H9 (cell line): ENCODE results near the gene DNAH11. TPM values are rescaled to one million over a fixed set of nuclear protein-coding genes. Genes with fewer than 3 reads are reported as not detected.

Source experiments
- DNase-seq: peaks from one replicate; pipeline ENCODE4 v3.0.0-alpha.2; 2017
- H2AFZ ChIP-seq: one replicate; pipeline ENCODE4 v1.6.1; 2013; ENCODE audit warnings: mild to moderate bottlenecking, low read length, control low read depth, moderate library complexity
- H2AK5ac ChIP-seq: 2 replicates; pipeline ENCODE4 v1.6.1; 2013; ENCODE audit warnings: low read length, control low read depth, mixed read lengths; ENCODE audit not compliant: insufficient read length
- H2BK120ac ChIP-seq: one replicate; pipeline ENCODE4 v1.6.1; 2013; ENCODE audit warnings: low read depth, mild to moderate bottlenecking, low read length, control low read depth, inconsistent platforms; ENCODE audit not compliant: poor library complexity, severe bottlenecking
- H2BK12ac ChIP-seq: 2 replicates; pipeline ENCODE4 v1.6.1; 2013; ENCODE audit warnings: low read length, control low read depth, mixed read lengths, low read depth; ENCODE audit not compliant: insufficient read length
- H2BK15ac ChIP-seq: 2 replicates; pipeline ENCODE4 v1.6.1; 2013; ENCODE audit warnings: low read depth, low read length, control low read depth
- H2BK20ac ChIP-seq: one replicate; pipeline ENCODE4 v1.6.1; 2013; ENCODE audit warnings: low read depth, mild to moderate bottlenecking, low read length, control low read depth, inconsistent platforms; ENCODE audit not compliant: poor library complexity, severe bottlenecking
- H2BK5ac ChIP-seq: 2 replicates; pipeline ENCODE4 v1.6.1; 2013; ENCODE audit warnings: low read length, control low read depth, mixed read lengths; ENCODE audit not compliant: insufficient read length
- H3K14ac ChIP-seq: 2 replicates; pipeline ENCODE4 v1.6.1; 2013; ENCODE audit warnings: low read length, control low read depth; ENCODE audit not compliant: insufficient read depth
- H3K18ac ChIP-seq: 2 replicates; pipeline ENCODE4 v1.6.1; 2013; ENCODE audit warnings: low read depth, mild to moderate bottlenecking, mixed read lengths, low read length, control low read depth; ENCODE audit not compliant: insufficient read length
- H3K23ac ChIP-seq: 2 replicates; pipeline ENCODE4 v1.6.1; 2013; ENCODE audit warnings: low read length, control low read depth, mixed read lengths, low read depth; ENCODE audit not compliant: insufficient read length
- H3K23me2 ChIP-seq: 2 replicates; pipeline ENCODE4 v1.6.1; 2013; ENCODE audit warnings: low read depth, mild to moderate bottlenecking, mixed read lengths, low read length, control low read depth; ENCODE audit not compliant: insufficient read length, poor library complexity, severe bottlenecking
- H3K27ac ChIP-seq: 2 replicates; pipeline ENCODE4 v1.5.1; 2013; ENCODE audit warnings: low read length, control low read depth, mixed read lengths, low read depth; ENCODE audit not compliant: insufficient read length
- H3K27me3 ChIP-seq: 2 replicates; pipeline ENCODE4 v1.6.1; 2013; ENCODE audit warnings: low read length, control low read depth, inconsistent platforms; ENCODE audit not compliant: insufficient read depth
- H3K4ac ChIP-seq: 2 replicates; pipeline ENCODE4 v1.6.1; 2013; ENCODE audit warnings: low read depth, mild to moderate bottlenecking, control low read depth, inconsistent platforms, low read length, moderate library complexity
- H3K4me1 ChIP-seq: 2 replicates; pipeline ENCODE4 v1.6.1; 2013; ENCODE audit warnings: low read length, control low read depth, inconsistent platforms; ENCODE audit not compliant: insufficient read depth
- H3K4me2 ChIP-seq: 2 replicates; pipeline ENCODE4 v1.6.1; 2013; ENCODE audit warnings: low read length, control low read depth, mixed read lengths; ENCODE audit not compliant: insufficient read length, insufficient read depth
- H3K56ac ChIP-seq: 2 replicates; pipeline ENCODE4 v1.6.1; 2013; ENCODE audit warnings: low read depth, mild to moderate bottlenecking, mixed read lengths, low read length, control low read depth; ENCODE audit not compliant: insufficient read length
- H3K79me1 ChIP-seq: 2 replicates; pipeline ENCODE4 v1.6.1; 2013; ENCODE audit warnings: low read depth, mild to moderate bottlenecking, moderate library complexity, low read length, control low read depth, inconsistent platforms; ENCODE audit not compliant: insufficient read depth, poor library complexity, severe bottlenecking
- H3K79me2 ChIP-seq: 2 replicates; pipeline ENCODE4 v1.6.1; 2013; ENCODE audit warnings: low read length, control low read depth, inconsistent platforms; ENCODE audit not compliant: insufficient read depth
- H3K9ac ChIP-seq: 2 replicates; pipeline ENCODE4 v1.6.1; 2013; ENCODE audit warnings: low read length, control low read depth, mixed read lengths; ENCODE audit not compliant: insufficient read length; ENCODE audit errors: extremely low read depth
- H3K9me3 ChIP-seq: one replicate; pipeline ENCODE4 v1.6.1; 2013; ENCODE audit warnings: low read depth, low read length, inconsistent platforms; ENCODE audit not compliant: control insufficient read depth
- H3T11ph ChIP-seq: one replicate; pipeline ENCODE4 v1.6.1; 2013; ENCODE audit warnings: mild to moderate bottlenecking, low read length, control low read depth, inconsistent platforms
- H4K20me1 ChIP-seq: one replicate; pipeline ENCODE4 v1.6.1; 2013; ENCODE audit not compliant: control insufficient read depth, insufficient read length, insufficient read depth
- H4K5ac ChIP-seq: 2 replicates; pipeline ENCODE4 v1.6.1; 2013; ENCODE audit warnings: low read depth, mild to moderate bottlenecking, mixed read lengths, low read length, control low read depth; ENCODE audit not compliant: insufficient read length
- H4K8ac ChIP-seq: replicated peaks from 2 replicates; pipeline ENCODE4 v1.6.1; 2013; ENCODE audit warnings: low read length, control low read depth, mixed read lengths, low read depth; ENCODE audit not compliant: insufficient read length
- H4K91ac ChIP-seq: 2 replicates; pipeline ENCODE4 v1.6.1; 2013; ENCODE audit warnings: low read depth, mild to moderate bottlenecking, moderate library complexity, mixed read lengths, low read length, control low read depth; ENCODE audit not compliant: insufficient read length
- H3K27ac Mint-ChIP-seq, 3 experiments: 2 replicates in 2 of 3; 3 replicates in 1 of 3; pipeline ENCODE4 v1.8.0; 2020 to 2021; ENCODE audit warnings: mixed read lengths in 3 of 3, mild to moderate bottlenecking in 1 of 3, moderate library complexity in 1 of 3
- H3K27me3 Mint-ChIP-seq: 2 replicates; pipeline ENCODE4 v1.8.0; 2021; ENCODE audit warnings: low read depth, mild to moderate bottlenecking, moderate library complexity, mixed read lengths
- H3K36me3 Mint-ChIP-seq, 3 experiments: 2 replicates in 2 of 3; 3 replicates in 1 of 3; pipeline ENCODE4 v1.8.0; 2020 to 2021; ENCODE audit warnings: low read depth in 3 of 3, mixed read lengths in 3 of 3; ENCODE audit not compliant: insufficient read depth in 1 of 3
- H3K4me1 Mint-ChIP-seq, 2 experiments: 2 replicates each; pipeline ENCODE4 v1.8.0; 2020; ENCODE audit warnings: mixed read lengths in 2 of 2
- H3K4me3 Mint-ChIP-seq, 2 experiments: 2 replicates in 1 of 2; 3 replicates in 1 of 2; pipeline ENCODE4 v1.8.0; 2020 to 2021; ENCODE audit warnings: mild to moderate bottlenecking in 2 of 2, mixed read lengths in 2 of 2, moderate library complexity in 1 of 2
- H3K9me3 Mint-ChIP-seq, 2 experiments: 2 replicates in 1 of 2; 3 replicates in 1 of 2; pipeline ENCODE4 v1.8.0; 2020; ENCODE audit warnings: mild to moderate bottlenecking in 2 of 2, mixed read lengths in 2 of 2, moderate library complexity in 1 of 2
- total RNA-seq: library from RNA; stranded (reverse); gene quantifications from 2 replicates; pipeline ENCODE4 v1.2.1, GENCODE V29; 2021
- TF ChIP-seq, protein P1 (sequence below): fragments of 200-600 bp; sonication (generic); conservative IDR thresholded peaks from 3 replicates; pipeline ENCODE4 v1.8.0; 2021; ENCODE audit warnings: antibody characterized with exemption, mild to moderate bottlenecking

Gene DNAH11
- total RNA-seq, 1 experiment from 2014 or later, result 2.5 TPM

GRCh38 chr7:21495731-21496130 lies 47.1 kb upstream of the DNAH11 start:
- H4K5ac ChIP-seq, result no peak overlapping the region
- H3K79me1 ChIP-seq, result no peaks in the 10 kb centered on the region
- peaks cover 63 to 83% (median 64%) of the 10 kb centered on the region in 3 experiments for H3K36me3 Mint-ChIP-seq
- H2BK20ac ChIP-seq, result no peak overlapping the region
- H2BK5ac ChIP-seq, result no peak overlapping the region
- no peak overlapping the region for H2AK5ac ChIP-seq
- H3K27me3 Mint-ChIP-seq, result no peaks in the 10 kb centered on the region
- no peak overlapping the region for H3K18ac ChIP-seq
- H2AFZ ChIP-seq, result no peak overlapping the region
- DNase-seq, result no peak
- no peak overlapping the region for H3K27ac Mint-ChIP-seq
- no peaks in the 10 kb centered on the region for H3K4me1 ChIP-seq
- no peaks in the 10 kb centered on the region for H3K9me3 ChIP-seq
- no peak overlapping the region for H3K4me2 ChIP-seq
- no peaks in the 10 kb centered on the region for H3K79me2 ChIP-seq
- H3K9me3 Mint-ChIP-seq, result peaks cover 38% of the 10 kb centered on the region in 2 experiments
- H3K14ac ChIP-seq, result no peak overlapping the region
- no peaks in the 10 kb centered on the region for H3K27me3 ChIP-seq
- 0 out of 4 replicates have a peak, but pooled peaks cover 0 to 2% of the 10 kb centered on the region in 2 experiments for H3K4me1 Mint-ChIP-seq
- H3K56ac ChIP-seq, result no peak overlapping the region
- H3T11ph ChIP-seq, result no peak overlapping the region
- H4K91ac ChIP-seq, result no peak overlapping the region
- H3K23me2 ChIP-seq, result no peaks in the 10 kb centered on the region
- no peak overlapping the region for H2BK120ac ChIP-seq
- no peak overlapping the region for H3K4me3 Mint-ChIP-seq
- H3K23ac ChIP-seq, result no peak overlapping the region
- no peaks in the 10 kb centered on the region for H4K20me1 ChIP-seq
- H2BK15ac ChIP-seq, result no peak overlapping the region
- H4K8ac ChIP-seq, result no peak overlapping the region
- no peak overlapping the region for H2BK12ac ChIP-seq
- TF ChIP-seq, protein P1, sequence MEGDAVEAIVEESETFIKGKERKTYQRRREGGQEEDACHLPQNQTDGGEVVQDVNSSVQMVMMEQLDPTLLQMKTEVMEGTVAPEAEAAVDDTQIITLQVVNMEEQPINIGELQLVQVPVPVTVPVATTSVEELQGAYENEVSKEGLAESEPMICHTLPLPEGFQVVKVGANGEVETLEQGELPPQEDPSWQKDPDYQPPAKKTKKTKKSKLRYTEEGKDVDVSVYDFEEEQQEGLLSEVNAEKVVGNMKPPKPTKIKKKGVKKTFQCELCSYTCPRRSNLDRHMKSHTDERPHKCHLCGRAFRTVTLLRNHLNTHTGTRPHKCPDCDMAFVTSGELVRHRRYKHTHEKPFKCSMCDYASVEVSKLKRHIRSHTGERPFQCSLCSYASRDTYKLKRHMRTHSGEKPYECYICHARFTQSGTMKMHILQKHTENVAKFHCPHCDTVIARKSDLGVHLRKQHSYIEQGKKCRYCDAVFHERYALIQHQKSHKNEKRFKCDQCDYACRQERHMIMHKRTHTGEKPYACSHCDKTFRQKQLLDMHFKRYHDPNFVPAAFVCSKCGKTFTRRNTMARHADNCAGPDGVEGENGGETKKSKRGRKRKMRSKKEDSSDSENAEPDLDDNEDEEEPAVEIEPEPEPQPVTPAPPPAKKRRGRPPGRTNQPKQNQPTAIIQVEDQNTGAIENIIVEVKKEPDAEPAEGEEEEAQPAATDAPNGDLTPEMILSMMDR, result no peak
- H3K27ac ChIP-seq, result no peak overlapping the region
- H3K4ac ChIP-seq, result no peak overlapping the region
- H3K9ac ChIP-seq, result no peak overlapping the region
